ENCODE results near the gene LONRF3.

GRCh38 chrX:119025900-119026299 lies 51.5 kb downstream of the LONRF3 start:
- no peak for TF ChIP-seq CTCF (IDR thresholded peaks at IDR 0.05)
- no peak for TF ChIP-seq POLR2A (IDR thresholded peaks at IDR 0.05)
